H1 (cell line): ENCODE measurements around the gene CLMP. TPM values are rescaled to one million over a fixed set of nuclear protein-coding genes. Genes with fewer than 3 reads are reported as not detected.

Experiments
- CTCF ChIA-PET: fragments of 300-600 bp; sonication (Branson Sonifier 250); formaldehyde crosslinking; loops from one replicate; lab custom pipeline; 2021; ENCODE audit not compliant: partially characterized antibody; lab: Charles Lee
- POLR2A ChIA-PET: fragments of 300-600 bp; sonication (Branson Sonifier 250); formaldehyde crosslinking; loops from one replicate; lab custom pipeline; 2021; ENCODE audit warnings: inconsistent platforms; ENCODE audit not compliant: partially characterized antibody; lab: Charles Lee
- DNase-seq, 2 experiments: peaks; one replicate each; pipeline versions ENCODE4 v3.0.0 to v3.0.0-alpha.2; 2010 to 2022; ENCODE audit warnings: low spot score in 2 of 2, low read depth in 1 of 2, mixed read lengths in 1 of 2
- FAIRE-seq: peaks from 2 replicates; lab custom pipeline; 2011; peaks lifted over from hg19 to GRCh38; lab: Jason Lieb, UNC
- H2AFZ ChIP-seq: 2 replicates; pipeline ENCODE4 v1.8.1; 2012; ENCODE audit warnings: low read length, inconsistent platforms
- H2AK5ac ChIP-seq: 2 replicates; pipeline ENCODE4 v1.6.1; 2013; ENCODE audit warnings: low read depth, low read length
- H2BK120ac ChIP-seq: replicated peaks from 2 replicates; pipeline ENCODE3; 2013; ENCODE audit warnings: low read depth, low read length, inconsistent platforms
- H2BK12ac ChIP-seq: 2 replicates; pipeline ENCODE4 v1.6.1; 2013; ENCODE audit warnings: low read depth, low read length
- H2BK15ac ChIP-seq: 2 replicates; pipeline ENCODE4 v1.6.1; 2013; ENCODE audit warnings: low read length
- H2BK20ac ChIP-seq: 2 replicates; pipeline ENCODE4 v1.6.1; 2013; ENCODE audit warnings: low read length
- H2BK5ac ChIP-seq: 2 replicates; pipeline ENCODE4 v1.6.1; 2013; ENCODE audit warnings: low read depth, low read length
- H3K14ac ChIP-seq: 2 replicates; pipeline ENCODE4 v1.6.1; 2013; ENCODE audit warnings: inconsistent platforms; ENCODE audit not compliant: insufficient read length
- H3K18ac ChIP-seq: 2 replicates; pipeline ENCODE4 v1.6.1; 2013; ENCODE audit warnings: low read length; ENCODE audit errors: extremely low read depth
- H3K23ac ChIP-seq: 2 replicates; pipeline ENCODE4 v1.6.1; 2013; ENCODE audit warnings: inconsistent platforms; ENCODE audit not compliant: insufficient read length
- H3K23me2 ChIP-seq: 2 replicates; pipeline ENCODE4 v1.6.1; 2013; ENCODE audit warnings: low read depth, low read length
- H3K27ac ChIP-seq: 2 replicates; pipeline ENCODE4 v1.6.1; 2011; ENCODE audit warnings: low read depth, low read length, inconsistent platforms
- H3K27me3 ChIP-seq, 4 experiments: replicated peaks in 1 of 4; 1 replicate in 1 of 4; 2 replicates in 3 of 4; pipeline versions ENCODE4 v1.6.1 to v1.8.1; 2011 to 2013; ENCODE audit warnings: low read length in 3 of 4, mild to moderate bottlenecking in 3 of 4, inconsistent platforms in 2 of 4, mixed read lengths in 2 of 4, moderate library complexity in 1 of 4; ENCODE audit not compliant: control insufficient read depth in 3 of 4, insufficient read depth in 3 of 4; ENCODE audit errors: extremely low read depth in 1 of 4
- H3K36me3 ChIP-seq, 4 experiments: 2 replicates each; pipeline versions ENCODE4 v1.6.1 to v1.8.1; 2011 to 2013; ENCODE audit warnings: mild to moderate bottlenecking in 4 of 4, low read length in 3 of 4, moderate library complexity in 2 of 4, control low read depth in 1 of 4, inconsistent platforms in 1 of 4; ENCODE audit not compliant: insufficient read depth in 4 of 4, control insufficient read depth in 2 of 4
- H3K4ac ChIP-seq: replicated peaks from 2 replicates; pipeline ENCODE3; 2013; ENCODE audit warnings: low read length, low read depth, mixed read lengths, inconsistent platforms; ENCODE audit not compliant: insufficient read length
- H3K4me1 ChIP-seq, 4 experiments: replicated peaks in 1 of 4; 1 replicate in 1 of 4; 2 replicates in 3 of 4; pipeline versions ENCODE4 v1.6.1 to v1.8.1; 2011 to 2013; ENCODE audit warnings: low read length in 3 of 4, inconsistent platforms in 2 of 4, mixed read lengths in 1 of 4; ENCODE audit not compliant: insufficient read depth in 4 of 4, control insufficient read depth in 3 of 4
- H3K4me2 ChIP-seq, 2 experiments: 2 replicates each; pipeline versions ENCODE4 v1.6.1 to v1.8.1; 2011 to 2013; ENCODE audit warnings: low read depth in 2 of 2, low read length in 2 of 2, control low read depth in 1 of 2, inconsistent platforms in 1 of 2, mild to moderate bottlenecking in 1 of 2; ENCODE audit not compliant: insufficient read depth in 1 of 2
- H3K4me3 ChIP-seq, 4 experiments: fragments of 200-600, 300-600 bp in 1 of 4; sonication (generic), shearing (Covaris generic), sonication (Bioruptor Twin) in 1 of 4; 2 replicates each; pipeline versions ENCODE4 v1.5.1 to v1.8.1; 2011 to 2016; ENCODE audit warnings: low read length in 4 of 4, low read depth in 3 of 4, control low read depth in 2 of 4, inconsistent platforms in 2 of 4, mild to moderate bottlenecking in 2 of 4, mixed read lengths in 1 of 4, moderate library complexity in 1 of 4; ENCODE audit not compliant: insufficient read depth in 2 of 4; ENCODE audit errors: extremely low read depth in 1 of 4
- H3K56ac ChIP-seq: replicated peaks from 2 replicates; pipeline ENCODE3; 2013; ENCODE audit warnings: low read depth, mild to moderate bottlenecking, mixed read lengths, low read length, inconsistent platforms; ENCODE audit not compliant: insufficient read length
- H3K79me1 ChIP-seq: 2 replicates; pipeline ENCODE4 v1.6.1; 2013; ENCODE audit warnings: low read depth, low read length, control low read depth
- H3K79me2 ChIP-seq, 2 experiments: 2 replicates each; pipeline versions ENCODE4 v1.6.1 to v1.8.1; 2012 to 2013; ENCODE audit warnings: low read length in 2 of 2, mild to moderate bottlenecking in 2 of 2, inconsistent platforms in 1 of 2; ENCODE audit not compliant: insufficient read depth in 2 of 2, control insufficient read depth in 1 of 2
- H3K9ac ChIP-seq, 4 experiments: replicated peaks in 1 of 4; 1 replicate in 1 of 4; 2 replicates in 3 of 4; pipeline versions ENCODE4 v1.6.1 to v1.8.1; 2011 to 2013; ENCODE audit warnings: low read depth in 3 of 4, low read length in 3 of 4, control low read depth in 2 of 4, mild to moderate bottlenecking in 2 of 4, moderate library complexity in 2 of 4, inconsistent platforms in 1 of 4; ENCODE audit errors: extremely low read depth in 1 of 4
- H3K9me3 ChIP-seq, 2 experiments: 2 replicates each; pipeline versions ENCODE4 v1.6.1 to v1.8.1; 2012 to 2013; ENCODE audit warnings: mild to moderate bottlenecking in 2 of 2, moderate library complexity in 2 of 2, control low read depth in 1 of 2, inconsistent platforms in 1 of 2, low read depth in 1 of 2, low read length in 1 of 2, mixed read lengths in 1 of 2; ENCODE audit not compliant: insufficient read depth in 2 of 2
- H4K20me1 ChIP-seq, 2 experiments: replicated peaks in 1 of 2; 2 replicates each; pipeline versions ENCODE3 to v1.8.1; 2011 to 2013; ENCODE audit warnings: inconsistent platforms in 2 of 2, low read length in 2 of 2, mild to moderate bottlenecking in 1 of 2; ENCODE audit not compliant: insufficient read depth in 2 of 2, control insufficient read depth in 1 of 2
- H4K5ac ChIP-seq: 2 replicates; pipeline ENCODE4 v1.6.1; 2013; ENCODE audit warnings: low read length, low read depth, mixed read lengths, inconsistent platforms; ENCODE audit not compliant: insufficient read length
- H4K8ac ChIP-seq: 2 replicates; pipeline ENCODE4 v1.8.0; 2013; ENCODE audit warnings: mild to moderate bottlenecking, moderate library complexity, low read length, inconsistent platforms; ENCODE audit not compliant: insufficient read depth; ENCODE audit errors: extremely low read depth
- H4K91ac ChIP-seq: replicated peaks from 2 replicates; pipeline ENCODE3; 2013; ENCODE audit warnings: low read length, mixed read lengths, inconsistent platforms; ENCODE audit not compliant: insufficient read length
- WGBS, 2 experiments: shearing (Covaris generic) in 1 of 2; methylation state at CpG; one replicate each; pipeline versions ENCODE4 v1.1.6 to v1.1.7; 2013 to 2015; ENCODE audit warnings: low lambda C conversion rate in 2 of 2, mixed read lengths in 2 of 2, inconsistent platforms in 1 of 2, low coverage in 1 of 2, missing lambda C conversion rate in 1 of 2; ENCODE audit not compliant: insufficient replicate concordance in 2 of 2, insufficient coverage in 1 of 2, insufficient read length in 1 of 2; ENCODE audit errors: extremely low coverage in 1 of 2, missing lambda C conversion rate in 1 of 2; 5-methylcytosine and 5-hydroxymethylcytosine counted together
- polyA plus RNA-seq, 7 experiments: library from polyadenylated mRNA; depleted of rRNA in 3 of 7; stranded (reverse) in 5 of 7; unstranded in 2 of 7; fragments of >200 nt in 5 of 7; fragments of 200-250 nt in 2 of 7; gene quantifications; 1 replicate in 5 of 7; 2 replicates in 1 of 7; 4 replicates in 1 of 7; pipeline versions ENCODE4 v1.2.1 to v1.2.3, GENCODE V29; 2011 to 2013; ENCODE audit warnings: missing spikeins in 2 of 7, mixed read lengths in 2 of 7
- total RNA-seq: library from RNA; stranded (reverse); fragmentation: NEBNext Ultra II Directional; extraction: Animal tissue kit (Norgen Biotek cat#: 25700); gene quantifications from 2 replicates; pipeline ENCODE4 v1.2.1, GENCODE V29; 2021

The CLMP gene
- total and polyA plus RNA-seq, 2 of the 8 experiments (the other 6 are each of a cell fraction or from before 2014, with no cell fraction given) = 9.9 to 24.1 TPM

DNA sequence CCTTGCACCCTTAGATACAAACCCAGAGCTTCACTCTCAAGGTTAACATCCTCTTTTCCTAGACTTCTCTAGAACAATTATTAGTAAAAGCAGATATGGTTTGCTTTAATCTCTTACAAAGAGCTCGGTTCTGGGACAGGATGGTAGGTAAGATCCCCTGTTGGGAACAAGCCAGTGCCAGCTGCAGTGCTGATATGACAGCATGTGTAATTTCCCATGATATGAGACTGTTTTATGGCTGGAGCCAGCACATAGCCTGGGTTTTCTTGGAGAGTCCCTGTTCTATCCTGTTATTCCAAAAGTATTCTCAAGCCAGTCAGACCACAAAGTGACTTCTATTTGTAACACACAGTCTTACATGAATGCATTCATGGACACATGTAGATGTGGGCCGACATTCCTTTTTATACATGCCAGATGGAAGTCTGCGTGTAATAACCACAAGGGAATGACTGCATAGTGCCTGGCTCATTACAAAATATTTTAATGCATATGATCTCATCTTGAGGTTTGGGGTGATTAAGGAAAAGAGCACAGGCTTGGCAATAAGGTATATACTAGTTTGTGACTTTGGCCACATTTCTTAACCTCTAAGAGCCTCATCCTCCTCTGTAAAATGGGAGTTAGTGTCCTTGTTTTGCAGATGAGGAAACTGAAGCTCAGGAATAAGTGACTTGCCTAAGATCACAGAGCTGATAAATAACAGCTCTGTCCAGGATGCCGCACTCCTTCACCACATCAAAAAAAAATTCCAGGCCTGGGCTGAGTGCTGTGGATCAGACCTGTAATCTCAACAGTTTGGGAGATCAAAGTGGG, 21.8 kb downstream of the CLMP start:
- H4K8ac ChIP-seq = no peak overlapping the region
- no peaks in the 10 kb centered on the region for H3K79me1 ChIP-seq
- no peak for DNase-seq
- no peak overlapping the region for H3K4ac ChIP-seq
- no peak overlapping the region for H2BK20ac ChIP-seq
- no peak overlapping the region for H2BK5ac ChIP-seq
- H3K27ac ChIP-seq = no peak overlapping the region
- CTCF ChIA-PET = interaction anchor here (0.7 to 12.6 kb wide), 11 partner anchors 8 to 119 kb away, joined by 3 to 106 read pairs (median 3); partner anchors contain the start of gene CLMP
- no peak overlapping the region for H2BK15ac ChIP-seq
- H2BK120ac ChIP-seq = no peak overlapping the region
- POLR2A ChIA-PET = interaction anchor here (0.9 to 3.6 kb wide), 3 partner anchors 11 to 74 kb away, joined by 4 to 15 read pairs (median 4); partner anchors contain the start of gene CLMP
- H4K20me1 ChIP-seq = peaks cover 0 to 1% of the 10 kb centered on the region in 2 experiments
- no peaks in the 10 kb centered on the region for H3K9me3 ChIP-seq
- no peak overlapping the region for H3K4me2 ChIP-seq
- no peak overlapping the region for H2AFZ ChIP-seq
- no peak for FAIRE-seq
- no peaks in the 10 kb centered on the region for H3K36me3 ChIP-seq
- H3K9ac ChIP-seq = no peak overlapping the region; a peak in 1 of 7 replicates
- H3K23ac ChIP-seq = no peak overlapping the region
- no peak overlapping the region for H4K91ac ChIP-seq
- H3K4me1 ChIP-seq = peaks cover 0 to 9% (median 5%) of the 10 kb centered on the region in 4 experiments; a peak in 3 of 7 replicates
- H3K4me3 ChIP-seq = no peak overlapping the region
- H3K18ac ChIP-seq = no peak overlapping the region
- no peak overlapping the region for H2BK12ac ChIP-seq
- no peak overlapping the region for H4K5ac ChIP-seq
- H3K14ac ChIP-seq = no peak overlapping the region
- no peaks in the 10 kb centered on the region for H3K23me2 ChIP-seq
- no peak overlapping the region for H2AK5ac ChIP-seq
- 92% methylated on average over 4 of the region's 4 CpGs; no CpG with 5 or more reads in 1 of the 2 experiments for WGBS, 2 experiments
- H3K56ac ChIP-seq = no peak overlapping the region
- 0 out of 4 replicates have a peak, but pooled peaks cover 0 to 2% of the 10 kb centered on the region in 2 experiments for H3K79me2 ChIP-seq
- no peaks in the 10 kb centered on the region for H3K27me3 ChIP-seq
